IPS-18c (cell line): ENCODE data around the gene ANKRD33B.
A peak's percentile ranks its signal among the peaks of the same experiment; 100 is the strongest.
"Not testable (repeated sequence)": the region's sequence is repeated elsewhere in the genome, so short reads cannot be mapped to it uniquely, and the experiment has no call there.

Experiments used
- H3K4me3 ChIP-seq: 2 replicates; pipeline ENCODE4 v1.7.0; 2013; ENCODE audit warnings: low read depth, mild to moderate bottlenecking, low read length, moderate library complexity; ENCODE audit not compliant: insufficient read depth
- H3K9me3 ChIP-seq: one replicate; pipeline ENCODE4 v1.6.1; 2013; ENCODE audit warnings: mild to moderate bottlenecking, low read length, moderate library complexity; ENCODE audit not compliant: control insufficient read depth, insufficient read depth

Gene ANKRD33B

DNA sequence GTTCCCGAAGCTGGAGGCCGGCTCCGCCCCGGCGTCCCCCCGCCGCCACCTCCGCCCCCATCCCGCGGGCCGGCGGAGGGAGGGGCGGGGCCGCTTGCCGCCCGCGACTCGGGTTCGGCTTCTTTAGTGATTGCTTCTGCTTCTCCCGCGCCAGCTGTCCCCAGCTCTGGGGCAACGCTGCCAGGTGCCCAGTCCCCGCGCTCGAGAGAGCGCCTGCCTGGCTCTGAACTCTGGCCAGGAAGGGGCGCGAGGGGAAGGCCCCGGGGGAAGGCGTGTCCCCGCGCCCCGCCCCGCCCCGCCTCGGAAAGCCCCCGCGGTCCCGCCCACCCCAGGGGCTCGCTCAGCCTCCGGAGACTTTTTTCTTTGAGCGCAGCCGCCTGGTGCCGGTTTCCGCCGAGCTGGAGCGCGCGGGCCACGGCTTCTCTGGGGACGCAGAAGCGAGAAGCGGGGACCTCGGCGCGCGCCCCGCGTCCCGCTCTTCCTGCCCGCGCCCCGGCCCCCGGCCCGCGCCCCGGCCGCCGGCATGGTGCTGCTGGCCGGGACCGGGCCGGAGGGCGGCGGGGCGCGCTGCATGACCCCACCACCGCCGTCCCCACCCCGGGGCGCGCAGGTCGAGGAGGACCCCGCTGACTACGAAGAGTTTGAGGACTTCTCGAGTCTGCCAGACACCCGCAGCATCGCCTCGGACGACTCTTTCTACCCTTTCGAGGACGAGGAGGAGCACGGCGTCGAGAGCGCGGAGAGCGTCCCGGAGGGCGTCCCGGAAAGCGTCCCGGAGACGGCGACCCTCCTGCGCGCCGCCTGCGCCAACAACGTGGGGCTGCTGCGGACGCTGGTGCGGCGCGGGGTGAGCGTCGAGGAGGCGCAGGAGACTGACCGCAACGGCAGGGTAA, at the start of gene ANKRD33B:
TSS of gene ANKRD33B (plus strand) at position 126 of the 893 bp plus-strand sequence. CDS start at position 524, 398 bp downstream.
- Histone ChIP-seq H3K4me3 (peak within 1 kb of the TSS; percentile 59), H3K9me3 (peaks cover 4% of the 10 kb centered on the region)

DNA sequence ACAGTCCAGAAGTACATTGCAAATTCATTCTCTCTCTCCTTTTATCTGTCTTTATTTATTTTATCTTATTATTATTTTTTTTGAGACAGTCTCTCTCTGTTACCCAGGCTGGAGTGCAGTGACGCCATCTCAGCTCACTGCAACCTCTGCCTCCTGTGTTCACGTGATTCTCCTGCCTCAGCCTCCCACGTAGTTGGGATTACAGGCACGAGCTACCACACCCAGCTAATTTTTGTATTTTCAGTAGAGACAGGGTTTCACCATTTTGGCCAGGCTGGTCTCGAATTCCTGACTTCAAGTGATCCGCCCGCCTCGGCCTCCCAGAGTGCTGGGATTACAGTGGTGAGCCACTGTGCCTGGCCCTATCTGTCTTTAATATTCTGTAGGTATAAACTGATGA, 49.3 kb upstream of the ANKRD33B start:
- not testable (repeated sequence) for H3K4me3 ChIP-seq

DNA sequence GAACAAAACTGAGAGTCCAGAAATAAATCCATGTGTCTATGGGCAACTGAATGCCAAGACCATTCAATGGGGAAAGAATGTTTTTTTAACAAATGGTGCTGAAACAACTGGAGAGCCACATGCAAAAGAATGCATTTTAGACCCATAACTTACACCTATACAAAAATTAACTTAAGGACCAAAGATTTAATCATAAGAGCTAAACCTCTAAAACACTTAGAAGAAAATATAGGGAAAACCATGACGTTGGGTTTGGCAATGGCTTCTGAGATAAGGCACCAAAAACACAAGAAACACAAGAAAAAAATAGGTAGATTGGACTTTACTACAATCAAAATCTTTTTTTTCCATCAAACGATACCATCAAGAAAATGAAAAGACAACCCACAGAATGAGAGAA, 48.4 kb upstream of the ANKRD33B start:
- H3K4me3 ChIP-seq, result no peak overlapping the region
- no peaks in the 10 kb centered on the region for H3K9me3 ChIP-seq

More for the DNA sequence above, 49.3 kb upstream of the ANKRD33B start:
- H3K9me3 ChIP-seq, result not testable (repeated sequence)

DNA sequence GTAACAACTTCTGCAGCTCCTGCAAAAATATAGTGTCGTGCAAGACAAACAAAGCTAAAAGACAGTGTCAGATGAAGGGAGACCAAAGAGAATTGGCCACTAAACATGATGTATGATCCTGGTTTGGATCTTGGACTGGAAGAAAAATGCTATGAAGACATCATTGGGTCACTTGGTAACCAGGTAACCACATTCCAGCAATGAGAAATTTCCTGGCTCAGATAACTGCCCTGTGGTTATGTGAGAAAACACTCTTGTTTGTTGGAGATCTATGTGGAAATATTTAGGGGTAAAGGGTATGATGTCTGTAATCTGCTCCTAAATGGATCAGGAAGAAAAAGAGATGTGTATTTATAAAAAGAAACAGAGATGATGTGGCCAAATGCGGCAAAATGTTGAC, 45.5 kb upstream of the ANKRD33B start:
- Histone ChIP-seq H3K9me3 (peaks cover 3% of the 10 kb centered on the region), H3K4me3 (no peak overlapping the region)

DNA sequence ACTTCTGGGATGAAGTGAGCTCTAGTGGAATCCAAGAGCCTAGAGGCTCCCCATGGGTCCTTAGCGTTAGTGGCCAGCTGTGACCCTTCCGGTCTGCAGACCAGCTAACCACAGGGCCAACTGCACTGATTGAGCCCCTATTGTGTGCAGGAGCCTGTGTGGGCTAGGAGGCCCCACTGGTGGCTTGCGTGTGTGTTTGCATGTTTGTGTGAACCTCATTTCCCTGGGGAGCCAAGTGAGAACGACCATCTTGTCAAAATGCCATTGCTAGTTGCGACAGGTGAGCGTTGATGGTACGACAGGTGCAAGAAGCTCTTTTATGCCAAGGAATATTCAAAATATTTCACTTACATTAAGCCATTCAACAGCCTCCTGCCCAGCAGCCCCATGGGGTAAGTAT, 44.1 kb upstream of the ANKRD33B start:
- no peak overlapping the region for H3K4me3 ChIP-seq
- H3K9me3 ChIP-seq, result peaks cover 3% of the 10 kb centered on the region

DNA sequence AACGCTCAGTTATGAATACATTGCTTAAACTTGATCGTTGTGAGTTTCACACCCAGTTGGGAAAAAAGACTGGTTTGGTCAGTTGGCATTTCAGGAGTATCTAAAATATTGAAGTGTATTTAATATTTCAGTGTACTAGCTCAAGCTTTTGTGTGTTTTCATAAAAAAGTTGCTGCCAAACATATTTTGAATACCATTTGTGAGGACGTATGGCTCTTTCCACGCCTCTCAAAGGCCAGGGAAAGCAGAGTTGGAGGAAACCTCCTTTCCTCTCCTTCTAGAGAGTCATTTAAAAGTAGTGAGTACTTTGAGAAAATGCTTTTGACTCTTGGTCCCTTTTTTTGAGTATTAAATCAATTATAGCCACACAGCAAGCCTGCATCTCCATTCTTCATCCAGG, 43.2 kb upstream of the ANKRD33B start:
- Histone ChIP-seq H3K9me3 (peaks cover 3% of the 10 kb centered on the region), H3K4me3 (no peak overlapping the region)

DNA sequence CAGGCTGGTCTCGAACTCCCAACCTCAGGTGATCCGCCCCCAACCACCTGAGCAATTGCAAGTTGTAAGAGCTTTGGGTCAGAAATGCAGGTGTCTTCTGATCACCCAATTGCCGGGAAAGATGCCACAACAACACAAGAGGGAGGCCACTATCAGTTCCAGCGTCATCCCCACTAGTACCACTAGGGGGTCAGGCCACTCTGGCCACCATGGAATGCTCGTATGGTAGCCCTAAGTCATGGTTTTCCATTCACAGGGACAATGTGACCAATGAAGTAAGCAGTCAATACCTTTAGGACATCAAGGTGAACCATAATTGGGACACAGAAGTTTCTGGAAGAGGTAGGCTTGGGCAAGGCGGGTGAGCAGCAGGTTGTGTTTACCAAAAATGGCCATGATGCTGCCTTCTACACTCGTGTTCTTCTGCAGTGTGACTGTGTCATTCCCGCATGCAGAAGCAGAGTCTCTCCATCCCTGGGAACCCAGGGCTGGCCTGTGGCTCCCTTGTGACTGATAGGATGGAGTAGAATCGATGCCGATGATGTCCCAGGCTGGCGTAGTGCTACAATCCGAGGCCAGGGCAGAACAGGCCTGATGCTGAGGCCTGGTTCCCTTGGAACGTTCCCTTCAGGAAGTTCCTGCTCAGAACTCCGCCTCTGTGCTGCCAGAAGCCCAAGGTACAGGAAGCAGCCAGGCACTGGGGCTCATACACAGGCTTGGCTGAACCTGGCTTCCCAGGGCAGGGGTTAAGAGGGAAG, 42.2 kb upstream of the ANKRD33B start:
- Histone ChIP-seq H3K9me3 (peaks cover 3% of the 10 kb centered on the region), H3K4me3 (no peak overlapping the region)

DNA sequence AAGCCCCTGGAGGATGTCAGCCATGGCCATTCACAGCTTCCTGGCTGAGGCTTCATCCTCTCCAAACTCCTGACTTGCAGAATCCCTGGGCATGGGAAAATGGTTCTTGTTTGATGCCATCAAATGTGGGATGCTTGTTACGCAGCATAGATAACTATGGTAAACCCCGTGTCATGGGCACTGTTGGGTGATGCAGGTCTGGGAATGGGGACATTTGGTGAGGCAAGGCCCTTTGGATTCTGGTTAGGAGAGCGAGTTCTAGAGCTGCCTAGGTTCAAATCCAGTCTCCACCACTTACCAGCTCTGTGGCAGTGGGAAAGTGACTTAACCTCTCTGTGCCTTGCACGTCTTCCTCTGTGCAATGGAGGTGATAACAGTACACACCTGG, 41.7 kb upstream of the ANKRD33B start:
- Histone ChIP-seq H3K9me3 (peaks cover 3% of the 10 kb centered on the region), H3K4me3 (no peak overlapping the region)

DNA sequence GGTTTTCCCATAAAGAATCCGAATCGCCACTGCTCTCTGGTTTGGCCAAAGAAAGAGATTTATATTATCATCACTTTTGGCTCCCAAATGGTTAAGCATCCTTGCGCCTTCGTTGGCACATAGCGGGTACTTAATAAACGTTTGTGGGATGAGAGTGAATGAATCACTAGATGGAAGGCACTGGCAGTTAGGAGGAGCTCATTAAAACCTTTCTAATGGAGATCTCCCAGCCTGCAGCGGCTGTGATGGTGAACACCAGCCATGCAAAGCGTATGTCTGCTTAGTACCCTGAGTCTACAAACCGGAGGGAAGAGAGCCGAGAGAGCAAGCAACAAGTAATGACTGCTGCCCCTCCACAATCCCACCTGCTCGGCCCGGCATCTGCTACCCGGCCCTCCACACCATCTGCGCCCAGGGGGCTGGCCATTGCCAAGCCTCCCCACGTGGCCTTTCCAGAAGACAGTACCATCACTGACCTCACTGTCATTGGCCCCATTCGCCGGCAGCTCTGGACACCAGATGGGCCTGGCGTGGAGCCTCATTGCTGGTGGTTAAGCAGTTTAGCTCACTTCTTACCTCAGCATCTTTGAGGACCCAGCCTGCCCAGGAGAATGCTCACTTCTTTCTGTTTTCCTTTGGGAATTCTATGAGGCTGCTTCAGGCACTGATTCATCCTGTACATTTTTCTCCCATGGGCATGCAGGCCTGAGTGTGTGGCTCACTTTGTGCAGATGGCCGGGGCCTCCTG, 39.3 kb upstream of the ANKRD33B start:
- H3K9me3 ChIP-seq, result peaks cover 3% of the 10 kb centered on the region
- H3K4me3 ChIP-seq, result no peak overlapping the region

DNA sequence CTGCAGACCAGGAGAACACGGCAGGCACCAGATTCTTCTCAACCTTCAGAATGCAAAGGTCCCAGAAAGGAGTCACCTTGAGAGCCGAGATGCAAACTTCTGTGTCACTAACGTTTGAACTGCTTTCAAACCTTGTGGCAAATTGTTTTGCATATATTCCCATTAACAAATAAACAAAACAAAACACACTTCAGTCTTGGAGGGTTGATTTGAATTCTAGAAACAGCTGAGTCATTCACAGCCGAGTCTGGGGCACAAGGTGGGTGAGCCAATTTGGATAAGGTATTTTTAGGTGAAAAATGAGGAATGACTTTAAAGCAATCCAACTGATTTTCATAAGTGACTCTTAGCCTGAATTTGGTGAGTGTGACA, 38.8 kb upstream of the ANKRD33B start:
- H3K9me3 ChIP-seq, result peaks cover 3% of the 10 kb centered on the region
- H3K4me3 ChIP-seq, result no peak overlapping the region

DNA sequence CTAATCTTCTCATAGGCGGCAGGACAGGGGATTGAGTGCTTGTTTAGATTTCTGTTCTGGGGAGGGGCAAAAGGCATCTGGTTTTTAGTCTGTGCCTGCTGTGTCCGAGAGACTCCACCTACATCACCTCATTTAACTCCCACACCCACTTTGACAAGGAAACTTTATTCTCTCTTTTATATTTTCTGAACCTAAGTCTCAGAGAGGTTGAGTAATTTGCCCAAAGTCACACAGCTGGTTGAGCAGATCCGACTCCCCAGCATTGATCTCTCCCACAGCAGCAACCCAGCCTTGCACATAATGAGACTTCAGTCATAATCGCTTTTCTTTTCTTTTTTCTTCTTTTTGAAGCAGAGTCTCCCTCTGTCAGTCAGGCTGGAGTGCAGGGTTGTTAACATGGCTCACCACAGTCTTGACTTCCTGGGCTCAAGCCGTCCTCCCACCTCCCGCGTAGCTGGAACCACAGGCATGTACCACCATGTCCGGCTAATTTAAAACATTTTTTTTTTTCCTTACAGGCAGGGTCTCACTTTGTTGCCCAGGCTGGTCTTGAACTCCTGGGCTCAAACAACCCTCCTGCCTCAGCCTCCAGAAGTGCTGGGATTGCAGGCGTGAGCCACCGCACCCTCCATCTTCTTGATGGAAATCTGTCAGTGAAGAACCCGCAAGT, 36.5 kb upstream of the ANKRD33B start:
- Histone ChIP-seq H3K9me3 (no peaks in the 10 kb centered on the region), H3K4me3 (no peak overlapping the region)

DNA sequence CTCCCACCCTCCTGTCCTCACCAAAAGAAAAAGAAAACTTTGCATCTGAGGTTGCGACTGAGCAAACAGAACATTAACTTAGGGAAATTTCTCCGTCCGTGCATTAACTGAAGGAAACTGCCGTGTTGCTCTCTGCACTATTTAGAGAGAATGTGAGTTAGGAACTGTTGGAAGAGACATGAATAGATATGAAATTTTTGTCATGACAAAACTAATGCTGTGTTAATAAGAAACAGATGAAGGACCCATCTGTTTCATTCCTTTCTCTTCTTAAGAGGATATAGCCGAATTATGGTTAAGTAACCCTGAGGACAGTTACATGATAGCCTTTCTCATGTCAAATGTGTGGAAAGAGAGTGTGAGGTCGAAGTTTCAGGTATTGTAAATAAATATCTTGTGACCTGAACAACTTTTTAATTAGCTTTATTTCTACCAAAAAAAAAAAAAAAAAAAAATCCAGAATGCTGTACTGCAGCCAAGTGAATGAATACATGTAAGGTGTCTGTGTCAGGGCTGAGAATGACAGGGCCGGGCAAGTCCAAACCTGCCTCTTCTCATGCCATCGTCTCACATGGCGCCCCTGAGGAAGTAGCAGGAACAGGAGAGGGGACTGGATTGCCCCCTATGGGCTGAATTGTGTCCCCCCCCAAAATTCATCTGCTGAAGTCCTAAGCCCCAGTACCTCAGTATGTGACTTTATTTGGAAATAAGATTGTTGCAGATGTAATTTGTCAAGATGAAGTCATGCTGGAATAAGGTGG, 35.6 kb upstream of the ANKRD33B start:
- Histone ChIP-seq H3K4me3 (no peak overlapping the region), H3K9me3 (no peaks in the 10 kb centered on the region)

DNA sequence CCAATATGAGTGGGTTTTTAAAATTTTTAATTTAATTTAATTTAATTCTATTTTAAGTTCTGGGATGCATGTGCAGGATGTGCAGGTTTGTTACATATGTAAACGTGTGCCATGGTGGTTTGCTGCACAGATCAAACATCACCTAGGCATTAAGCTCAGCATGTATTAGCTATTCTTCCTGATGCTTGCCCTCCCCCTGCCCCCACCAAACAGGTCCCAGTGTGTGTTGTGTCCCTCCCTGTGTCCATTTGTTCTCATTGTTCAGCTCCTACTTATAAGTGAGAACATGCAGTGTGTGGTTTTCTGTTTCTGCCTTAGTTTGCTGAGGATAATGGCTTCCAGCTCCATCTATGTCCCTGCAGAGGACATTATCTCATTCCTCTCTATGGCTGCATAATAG, 35.0 kb upstream of the ANKRD33B start:
- H3K4me3 ChIP-seq, result no peak overlapping the region
- H3K9me3 ChIP-seq, result no peaks in the 10 kb centered on the region

DNA sequence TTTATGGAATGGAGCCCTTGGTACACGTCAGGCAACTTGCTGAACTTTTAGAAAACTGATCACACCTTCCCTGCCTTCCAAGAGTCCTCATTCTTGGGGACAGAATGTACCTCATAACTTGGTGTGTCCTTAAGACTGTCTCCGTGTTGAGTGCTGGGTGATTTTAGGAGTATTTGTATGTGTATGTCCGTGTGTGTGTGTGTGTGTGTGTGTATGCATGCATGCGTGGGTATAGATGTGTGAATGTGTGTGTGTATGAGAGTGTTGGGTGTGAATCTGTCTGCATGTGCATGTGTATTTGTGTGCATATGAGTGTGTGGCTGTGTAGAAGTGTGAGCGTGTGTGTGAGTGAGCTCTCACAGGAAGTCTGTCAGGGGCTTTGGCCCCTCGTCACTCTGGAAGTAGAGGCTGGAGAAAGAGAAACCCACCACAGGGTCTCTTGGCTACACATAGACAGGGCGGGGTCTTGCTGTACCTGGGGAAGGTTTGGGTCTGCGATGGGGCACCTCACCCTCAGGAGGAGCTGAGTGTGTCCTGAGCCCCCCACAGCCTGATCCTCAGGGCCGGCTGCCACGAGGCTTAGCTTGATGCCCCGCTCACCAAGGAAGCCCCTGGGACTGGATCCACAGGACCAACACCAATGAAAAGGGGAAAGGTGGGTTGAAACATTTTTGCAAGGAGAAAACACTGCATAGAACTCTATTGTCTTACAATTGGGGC, 33.1 kb upstream of the ANKRD33B start:
- Histone ChIP-seq H3K9me3 (no peaks in the 10 kb centered on the region), H3K4me3 (no peak overlapping the region)

DNA sequence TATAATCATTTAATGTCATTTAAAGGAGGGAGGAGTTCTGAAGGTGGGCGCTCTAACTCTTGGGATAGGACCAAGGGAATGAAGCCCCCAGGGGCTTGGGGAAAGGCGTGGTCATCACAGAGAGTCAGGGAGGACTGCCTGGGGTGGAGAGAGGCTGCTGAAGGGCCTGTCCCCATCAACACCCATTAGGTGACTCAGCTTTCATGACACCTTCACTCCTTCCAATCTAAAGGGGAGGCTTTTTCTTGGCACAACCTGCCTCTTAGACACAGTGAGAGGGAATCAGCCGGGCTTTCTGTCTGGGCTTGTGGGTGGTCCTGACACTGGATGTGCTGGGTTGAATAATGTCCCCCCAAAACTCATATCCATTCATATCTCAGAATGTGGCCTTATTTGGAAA, 31.4 kb upstream of the ANKRD33B start:
- Histone ChIP-seq H3K4me3 (no peak overlapping the region), H3K9me3 (no peaks in the 10 kb centered on the region)

DNA sequence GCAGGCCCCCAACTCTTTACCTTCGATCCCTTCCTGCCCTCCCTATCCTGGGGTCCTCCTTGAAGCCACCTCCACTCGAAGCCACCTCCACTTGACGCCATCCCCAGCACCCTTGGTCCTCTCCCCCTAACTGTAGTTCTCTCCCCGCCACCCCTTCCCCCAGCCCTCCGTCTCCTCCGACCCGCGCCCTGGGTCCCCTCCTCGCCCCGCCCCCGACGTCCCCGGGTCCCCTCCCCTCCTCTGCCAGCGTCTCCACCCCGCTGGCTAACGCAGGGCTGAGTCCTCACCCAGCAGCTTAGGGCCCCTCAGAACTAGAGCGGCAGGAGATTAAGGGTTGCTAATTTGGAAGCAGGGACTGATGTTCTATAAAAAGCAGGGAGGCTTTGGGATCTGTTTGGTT, 30.6 kb upstream of the ANKRD33B start:
- no peak overlapping the region for H3K4me3 ChIP-seq

More for the DNA sequence above, 30.6 kb upstream of the ANKRD33B start:
- H3K9me3 ChIP-seq, result no peaks in the 10 kb centered on the region
